ENCODE data around the gene STXBP1.

Gene STXBP1

DNA sequence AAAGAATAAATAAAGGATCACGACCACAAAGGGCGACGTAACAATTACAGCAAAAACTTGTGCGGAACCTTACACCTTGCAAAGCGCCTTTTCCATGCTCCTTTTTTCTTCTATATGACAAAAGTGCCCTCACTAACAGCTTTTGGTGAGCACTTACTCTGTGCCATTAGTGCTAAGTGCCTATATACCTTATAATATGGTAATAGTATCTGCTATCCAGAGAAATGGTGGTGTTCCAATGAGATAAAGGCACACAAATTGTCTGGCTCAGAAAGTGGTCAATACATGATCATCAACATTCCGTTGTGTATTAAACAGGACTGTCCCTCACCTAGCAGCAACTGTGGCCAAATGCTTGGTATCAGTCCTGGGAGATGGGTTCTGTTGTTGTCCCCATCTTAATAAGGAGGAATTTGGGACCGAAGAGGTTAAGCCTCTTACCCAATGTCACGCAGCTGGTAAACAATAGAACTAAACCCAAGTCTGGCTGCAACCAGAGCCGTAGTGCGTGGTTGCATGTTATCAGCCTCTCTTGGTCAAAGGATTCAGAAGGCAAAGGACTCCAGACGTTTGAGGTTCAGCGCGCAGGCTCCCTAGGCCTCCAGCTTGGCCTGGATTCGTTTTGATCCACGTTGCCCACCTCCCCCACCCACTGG, 123.6 kb downstream of the STXBP1 start:
- no peak for DNase-seq (ENCODE audit: low read depth)

DNA sequence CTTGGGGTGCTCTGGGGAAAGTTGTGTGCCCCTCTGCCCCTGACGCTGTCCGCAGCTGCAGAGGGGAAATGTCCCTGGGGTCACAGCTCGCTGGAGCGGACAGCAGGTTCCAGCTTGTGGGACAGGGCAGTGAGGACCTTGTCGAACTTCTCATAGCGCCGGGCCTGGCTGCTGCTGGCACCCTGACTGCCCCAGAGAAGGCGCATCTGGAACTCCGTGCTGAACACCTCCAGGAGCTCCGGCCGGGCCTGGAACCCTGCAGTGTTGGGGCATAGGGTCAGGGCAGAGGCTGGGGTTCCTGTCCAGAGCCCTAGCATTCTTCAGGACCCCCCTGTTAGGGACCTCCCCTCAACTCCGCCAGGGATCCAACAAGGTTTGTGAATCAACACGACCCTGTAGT, 126.6 kb downstream of the STXBP1 start:
- no peak for DNase-seq (ENCODE audit: low read depth)

- no peak for DNase-seq (ENCODE audit: low read depth)
Observed at GRCh38 chr9:127739614-127740330, 127.7 kb downstream of the STXBP1 start.

DNA sequence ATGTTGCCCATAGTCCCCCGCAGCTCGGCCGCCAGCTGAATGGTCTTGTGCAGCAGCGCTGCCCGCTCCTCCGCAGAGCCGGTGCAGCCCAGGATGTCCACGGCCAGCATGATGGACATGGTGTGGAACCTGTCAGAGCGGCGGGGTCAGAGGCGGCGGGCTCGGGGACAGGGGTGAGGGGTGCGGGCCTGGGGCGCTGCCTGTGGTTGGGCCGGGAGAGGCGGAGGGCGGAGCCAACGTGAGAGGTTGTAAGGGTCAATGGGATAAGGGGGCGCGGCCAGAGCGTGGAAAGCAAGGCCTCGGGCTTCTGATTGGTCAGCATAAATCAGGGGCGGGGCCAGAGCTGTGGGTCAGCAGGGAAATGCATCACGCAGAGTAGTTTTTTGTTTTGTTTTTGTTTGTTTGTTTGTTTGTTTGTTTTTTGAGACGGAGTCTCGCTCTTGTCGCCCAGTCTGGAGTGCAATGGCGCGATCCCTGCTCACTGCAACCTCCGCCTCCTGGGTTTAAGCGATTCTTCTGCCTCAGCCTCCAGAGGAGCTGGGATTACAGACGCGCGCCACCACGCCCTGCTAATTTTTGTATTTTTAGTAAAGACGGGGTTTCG, 129.9 kb downstream of the STXBP1 start:
- DNase-seq (ENCODE audit: low read depth), result no peak
